Stimulated activated CD4-positive, alpha-beta T cell treated with anti-CD3 and anti-CD28 coated beads, Interleukin-4, amount 100 ng/mL, for 1 hour (primary cell): ENCODE data around the gene CDH13.

Experiments
- DNase-seq: peaks from one replicate; pipeline ENCODE4 v3.0.0-alpha.2; 2020

CDH13 gene

DNA sequence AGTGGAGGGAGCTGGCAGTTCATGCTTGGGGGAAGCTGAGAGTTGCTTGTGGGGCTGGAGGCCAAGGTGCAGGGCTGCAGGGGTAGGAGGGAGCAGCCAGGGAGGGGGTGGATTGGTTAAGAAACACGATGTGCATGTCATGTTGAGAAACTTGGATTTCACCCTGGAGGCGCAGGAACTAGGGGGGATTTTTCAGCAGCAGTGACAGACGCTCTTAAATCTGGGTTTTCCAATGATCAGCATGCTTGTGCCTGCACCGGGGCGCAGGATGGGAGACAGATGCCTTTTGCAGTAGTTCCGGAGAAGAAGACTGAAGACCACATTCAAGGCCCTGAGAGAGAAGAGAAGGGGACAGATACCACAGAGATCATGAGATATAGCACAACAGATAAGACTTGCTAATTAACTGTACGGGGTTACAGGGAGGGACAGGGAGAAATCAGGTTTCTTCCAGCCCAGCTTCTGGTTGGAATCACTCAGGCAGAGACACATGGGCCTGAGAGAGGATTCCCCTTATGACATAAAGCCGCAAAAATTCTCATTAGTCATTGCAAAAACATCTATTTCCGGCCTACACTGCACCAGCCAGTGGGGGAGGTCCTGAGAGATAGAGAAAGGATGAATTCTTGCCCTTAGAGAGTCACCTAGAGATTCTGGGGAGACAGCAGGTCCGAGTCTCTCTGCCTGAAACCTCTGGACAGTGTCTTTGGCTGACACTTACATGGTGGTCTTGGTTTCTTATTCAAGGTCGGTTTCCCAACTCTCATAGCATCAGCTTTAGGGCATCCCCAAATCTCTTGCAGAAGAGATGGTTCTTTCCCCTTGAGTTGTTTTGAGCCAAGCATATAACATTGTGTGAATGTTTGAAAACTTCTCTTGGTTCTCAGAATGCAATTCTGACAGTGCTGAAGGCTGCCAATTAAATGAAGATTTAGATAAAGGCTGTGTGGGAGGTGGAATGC is 27.1 kb downstream of the CDH13 start:
- DNase-seq = peak; percentile 28

DNA sequence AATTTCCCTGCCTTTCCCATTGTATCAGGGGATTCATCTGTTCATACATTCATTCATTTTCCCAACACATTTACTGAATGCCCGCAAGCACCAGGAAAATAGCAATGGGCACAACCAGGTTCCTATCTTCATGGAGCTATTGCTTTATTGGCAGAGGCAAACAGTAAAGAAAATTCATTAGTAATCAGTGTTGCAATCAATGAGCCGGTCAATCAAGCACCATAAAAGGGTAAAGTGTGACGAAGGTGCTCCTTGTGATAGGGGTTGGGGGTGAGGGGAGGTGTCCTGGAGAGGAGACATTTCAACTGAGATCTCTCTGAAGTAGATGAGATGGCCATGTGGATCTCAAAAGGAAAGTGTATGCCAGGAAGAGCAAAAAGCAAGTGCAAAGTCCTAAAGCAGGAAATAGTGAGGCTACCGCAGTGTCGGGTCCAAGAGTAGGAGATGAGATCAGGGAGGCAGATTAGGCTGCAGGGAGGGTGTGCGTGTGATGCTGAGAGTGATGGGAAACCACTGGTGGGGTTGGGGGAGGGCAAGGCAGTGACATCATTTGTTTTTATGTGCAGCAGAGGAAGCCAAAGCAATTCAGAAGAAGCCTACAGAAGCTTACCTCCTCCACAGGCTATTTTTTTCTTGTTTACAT is 28.4 kb downstream of the CDH13 start:
- peak; percentile 53 for DNase-seq

DNA sequence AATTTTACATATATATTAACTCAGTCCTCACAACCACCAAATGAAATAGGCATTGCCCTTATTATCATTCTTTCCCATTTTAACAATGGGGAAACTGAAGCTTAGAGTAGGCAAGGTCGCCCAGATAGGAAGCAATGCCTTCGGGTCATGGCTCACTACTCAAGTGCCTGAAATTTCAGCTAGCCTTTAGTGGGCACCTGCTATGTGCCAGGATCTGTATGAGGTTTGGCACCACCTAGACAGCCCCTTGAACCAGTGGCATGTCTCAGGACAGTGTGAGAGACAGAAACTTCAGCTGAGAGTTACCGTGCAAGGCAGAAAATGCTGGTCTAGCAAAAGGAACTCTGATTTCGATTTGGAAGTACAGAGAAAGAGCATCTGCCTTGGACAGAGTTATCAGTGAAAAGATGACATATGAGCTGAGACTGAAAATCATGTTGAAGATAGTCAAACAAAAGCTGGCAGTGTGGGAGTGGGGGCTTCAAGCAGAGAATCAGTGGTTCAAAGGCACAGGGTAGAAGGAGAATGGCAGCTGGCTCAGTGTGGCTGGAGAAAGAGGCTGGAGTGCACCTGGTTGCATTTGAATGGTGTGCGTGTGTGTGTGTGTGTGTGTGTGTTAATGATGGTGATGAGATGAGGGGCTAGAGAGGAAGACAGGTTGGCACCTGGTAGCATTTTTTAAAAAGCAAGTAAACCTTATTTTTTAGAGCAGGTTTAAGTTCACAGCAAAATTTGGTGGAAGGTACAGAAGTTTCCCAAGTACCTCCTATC is 29.1 kb downstream of the CDH13 start:
- no peak for DNase-seq

DNA sequence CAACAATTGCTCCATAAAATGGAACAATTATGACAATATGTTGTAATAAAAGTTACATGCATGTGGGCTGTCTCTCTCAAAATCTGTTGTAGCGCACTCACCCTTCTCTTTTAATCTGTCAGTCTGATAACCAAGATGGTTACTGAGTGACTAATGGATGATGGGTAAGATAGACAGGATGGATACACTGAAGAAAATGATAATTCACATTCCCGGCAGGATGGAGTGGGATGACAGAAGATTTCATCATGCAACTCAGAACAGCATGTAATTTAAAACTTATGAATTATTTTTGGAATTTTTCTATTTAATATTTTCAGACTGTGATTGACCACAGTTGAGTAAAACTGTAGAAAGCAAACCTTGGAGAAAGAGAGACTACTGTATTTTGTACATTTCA is 30.5 kb downstream of the CDH13 start:
- DNase-seq = no peak

DNA sequence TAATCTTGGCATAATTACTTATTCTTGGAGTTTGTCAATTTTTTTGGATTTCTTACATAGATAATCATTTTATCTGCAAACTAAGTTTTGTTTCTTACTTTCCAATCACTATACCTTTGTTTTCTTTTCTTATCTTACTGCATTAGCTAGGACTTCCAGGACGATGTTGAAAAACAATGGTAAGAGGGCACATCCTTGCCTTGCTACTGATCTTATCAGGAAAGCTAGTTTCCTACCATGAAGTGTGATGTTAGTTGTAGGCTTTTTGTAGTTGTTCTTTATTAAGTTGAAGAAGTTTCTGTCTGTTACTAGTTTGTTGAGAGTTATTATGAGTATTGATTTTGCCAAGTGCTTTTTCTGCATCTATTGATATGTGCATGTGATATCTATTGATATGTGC is 31.0 kb downstream of the CDH13 start:
- no peak for DNase-seq

DNA sequence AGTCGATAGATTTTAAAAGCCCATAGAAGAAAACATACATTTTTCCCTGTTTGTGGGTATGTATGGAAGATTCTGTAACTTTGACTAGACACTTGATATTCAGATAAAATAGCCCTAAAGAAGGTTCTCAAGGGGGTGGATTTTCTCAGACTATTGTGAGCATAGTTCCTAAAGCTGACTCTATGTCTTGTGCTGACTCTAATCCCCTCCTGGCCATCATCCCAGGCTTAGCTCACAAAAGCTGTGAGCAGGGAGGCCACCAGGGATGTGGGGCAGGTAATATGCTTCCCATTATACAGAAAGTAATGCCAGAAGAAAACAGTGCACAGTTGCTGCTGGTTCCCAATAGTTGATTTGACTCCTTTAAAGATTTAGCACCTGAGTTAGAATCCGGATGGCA is 32.0 kb downstream of the CDH13 start:
- no peak for DNase-seq

DNA sequence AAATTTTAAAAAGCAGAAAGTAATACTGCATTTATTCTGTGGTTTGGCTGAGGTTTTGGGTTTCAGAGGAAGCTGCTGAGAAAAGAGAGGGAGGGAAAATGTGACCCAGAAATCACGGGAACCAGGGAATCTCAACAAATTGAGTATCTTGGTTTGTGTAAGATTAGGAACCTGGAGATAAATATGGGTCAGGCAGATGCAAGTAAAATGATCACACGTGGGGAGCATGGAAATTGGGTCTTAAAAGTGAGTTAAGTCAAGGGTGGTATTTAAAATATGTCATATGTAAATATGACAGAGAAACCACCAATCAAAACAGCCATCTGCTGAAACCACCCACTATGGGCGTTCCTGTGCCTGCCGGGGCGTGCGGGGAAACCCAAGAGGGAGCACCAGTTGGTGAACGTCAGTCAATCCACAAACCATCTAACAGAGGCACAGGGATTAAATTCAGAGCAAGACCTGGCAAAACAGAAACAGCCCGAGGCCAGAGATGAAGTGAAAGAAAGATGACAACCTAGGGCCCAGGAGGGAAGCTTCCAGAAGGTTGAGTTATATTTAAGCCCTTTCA is 33.4 kb downstream of the CDH13 start:
- DNase-seq = peak; percentile 38

DNA sequence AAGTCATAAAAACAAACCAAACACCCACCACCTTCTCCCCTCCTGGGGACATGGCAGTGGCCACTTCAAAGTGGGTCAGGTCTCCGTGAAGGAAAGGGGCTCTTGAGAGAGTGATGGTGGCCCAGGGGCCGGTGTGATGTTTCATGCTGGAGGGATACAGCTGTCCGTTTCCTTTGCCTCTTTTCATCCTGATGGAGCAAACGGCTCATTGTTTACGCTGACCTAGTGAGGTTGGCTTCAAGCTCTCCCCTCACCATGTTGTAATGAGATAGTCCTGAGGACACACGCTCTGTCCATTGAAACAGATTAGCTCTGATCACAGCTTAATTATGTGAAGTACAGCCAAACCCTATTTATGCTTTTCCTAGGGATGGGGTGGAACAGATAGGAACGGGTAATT is 34.2 kb downstream of the CDH13 start:
- DNase-seq = no peak

DNA sequence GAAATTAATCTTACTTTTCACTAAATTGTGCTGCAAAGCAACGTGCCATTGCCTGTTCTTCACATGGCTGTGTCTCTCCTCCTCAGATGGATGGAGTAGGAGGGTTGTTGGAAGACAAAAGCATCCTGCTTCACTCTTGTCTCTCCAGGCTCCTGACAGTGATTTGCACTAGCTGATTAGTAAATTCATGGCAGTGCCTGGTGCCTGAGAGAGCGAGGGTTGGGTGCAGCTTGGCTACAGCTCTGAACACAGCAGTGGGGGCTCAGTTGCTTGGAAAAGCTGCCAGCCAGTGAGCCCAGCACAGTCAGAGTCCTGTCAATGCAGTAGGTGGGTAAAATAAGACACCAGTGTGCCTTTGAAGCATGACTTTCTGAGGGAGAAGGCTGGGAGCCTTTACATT is 37.4 kb downstream of the CDH13 start:
- no peak for DNase-seq

DNA sequence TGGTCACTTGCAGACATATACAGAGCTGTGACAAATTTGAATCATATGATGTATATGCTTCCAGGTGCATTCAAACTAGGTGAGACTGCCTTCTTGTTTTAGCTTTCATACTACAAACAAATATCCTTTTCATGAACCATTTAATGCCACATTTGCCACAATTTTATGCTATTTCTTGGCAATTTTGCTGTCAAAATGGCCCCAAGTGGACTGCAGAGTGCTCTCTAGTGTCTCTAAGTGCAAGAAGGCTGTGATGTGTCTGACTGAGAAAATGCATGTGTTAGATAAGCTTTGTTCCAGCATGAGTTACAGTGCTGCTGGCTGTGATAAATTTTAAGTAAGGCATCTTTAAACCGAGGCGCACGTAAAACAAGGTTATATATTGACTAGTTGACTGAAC is 38.3 kb downstream of the CDH13 start:
- no peak for DNase-seq

DNA sequence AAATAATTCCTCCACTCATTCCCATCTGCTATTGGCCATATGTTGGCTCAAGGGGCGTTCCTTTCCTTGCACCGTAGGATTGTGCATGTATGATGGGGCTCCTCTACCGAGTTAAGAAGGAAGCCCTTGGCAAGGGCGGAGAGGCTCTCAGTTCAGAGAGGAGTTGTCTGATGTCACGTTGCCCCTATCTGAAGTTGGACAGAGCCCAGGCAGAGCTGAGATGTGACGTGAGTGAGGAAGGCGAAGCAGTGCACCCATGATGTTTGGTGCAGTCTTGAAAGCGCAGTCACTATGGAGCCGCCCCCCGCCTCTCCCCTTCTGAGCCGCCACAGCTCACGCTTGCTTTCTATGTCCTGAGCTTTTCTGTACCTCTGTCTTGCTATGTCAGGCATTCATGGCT is 40.7 kb downstream of the CDH13 start:
- no peak for DNase-seq

DNA sequence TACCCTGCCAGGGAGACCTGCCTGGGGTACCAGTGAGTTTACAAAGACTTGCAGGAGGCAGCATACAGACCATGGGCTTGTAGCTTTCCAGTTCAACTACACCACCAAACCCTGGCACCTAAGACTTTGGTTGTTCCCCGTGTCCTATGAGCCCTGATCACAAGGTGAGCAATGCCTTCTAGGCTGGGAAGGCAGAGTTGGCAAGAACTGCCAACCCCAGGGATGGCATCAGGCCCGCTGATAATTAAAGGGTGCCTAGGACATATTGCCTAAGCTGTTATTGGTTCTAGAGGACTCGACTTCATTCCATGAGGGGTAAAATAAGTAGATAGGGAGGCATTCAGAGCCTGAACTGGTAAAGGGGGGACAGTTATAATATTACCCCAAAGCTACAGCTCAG is 41.3 kb downstream of the CDH13 start:
- DNase-seq = no peak

DNA sequence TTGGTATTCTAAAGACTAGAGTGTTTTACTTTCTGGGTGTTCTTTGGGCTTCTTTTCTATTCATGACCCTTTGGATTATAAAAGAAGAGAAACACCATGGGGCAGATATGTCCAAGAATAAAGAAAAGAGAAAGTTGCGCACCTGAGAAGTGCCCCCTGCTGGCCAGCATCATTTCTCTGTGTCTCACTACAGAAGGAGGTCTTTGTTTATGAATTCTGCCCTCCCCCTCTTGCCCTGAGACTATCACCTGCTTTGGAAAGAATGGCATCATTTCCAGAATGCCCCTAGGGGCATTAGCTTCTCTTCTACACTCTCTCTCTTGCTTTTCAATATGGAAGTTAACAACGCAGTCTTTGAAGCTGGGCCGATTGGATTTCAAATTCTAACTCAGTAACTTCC is 45.0 kb downstream of the CDH13 start:
- DNase-seq = peak; percentile 33

DNA sequence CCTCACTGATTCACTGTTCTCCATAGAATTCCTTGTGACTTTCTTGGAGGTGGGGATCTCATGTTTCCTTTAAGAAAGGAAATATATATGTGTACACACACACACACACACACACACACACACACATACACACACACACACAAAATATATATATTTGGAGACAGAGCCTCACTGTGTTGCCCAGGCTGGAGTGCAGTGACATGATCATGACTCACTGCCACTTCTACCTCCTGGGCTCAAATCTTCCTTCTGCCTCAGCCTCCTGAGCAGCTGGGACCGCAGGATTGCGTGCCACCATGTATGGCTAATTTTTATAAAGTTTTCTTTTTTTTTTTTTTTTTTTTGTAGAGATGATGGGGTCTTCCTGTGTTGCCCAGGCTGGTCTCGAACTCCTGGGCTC is 45.9 kb downstream of the CDH13 start:
- DNase-seq = no peak

DNA sequence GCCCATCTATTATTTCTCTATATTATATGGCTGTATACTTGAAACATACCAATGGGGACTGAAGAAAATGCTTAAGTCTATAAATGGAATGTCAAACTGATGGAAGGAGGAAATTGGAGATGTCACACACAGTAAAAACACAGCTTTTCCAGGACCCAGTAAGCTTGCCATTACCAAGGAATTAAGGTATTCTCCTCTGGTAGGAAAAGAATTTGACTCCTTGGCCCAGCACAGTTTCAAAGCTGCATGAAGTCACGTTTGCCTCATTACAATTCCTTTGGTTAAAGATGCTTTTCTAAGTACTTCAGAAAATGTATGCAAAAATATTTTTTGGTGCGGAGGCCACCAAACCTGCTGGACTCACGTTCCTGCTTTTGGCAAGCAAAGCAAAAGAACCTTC is 48.5 kb downstream of the CDH13 start:
- DNase-seq = no peak

DNA sequence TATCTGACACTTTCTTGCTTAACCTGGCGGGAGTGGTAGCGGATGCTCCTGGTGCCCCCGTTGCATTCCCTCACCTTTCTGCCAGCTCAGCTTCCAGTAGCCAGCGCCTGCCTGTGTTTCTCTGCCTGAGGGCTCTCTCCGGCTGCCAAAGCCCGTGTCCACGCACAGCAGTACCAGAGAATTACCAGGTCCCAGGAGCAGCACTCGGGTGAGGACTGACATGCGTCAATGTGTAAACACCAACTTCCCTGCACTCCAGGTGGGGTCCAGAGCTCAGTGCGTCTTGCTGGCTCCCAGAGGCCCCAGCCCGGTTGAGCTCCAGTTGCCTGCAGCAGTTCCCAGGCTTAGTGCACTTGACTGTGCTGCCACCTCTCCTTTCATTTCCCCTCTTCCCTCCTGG is 54.8 kb downstream of the CDH13 start:
- DNase-seq = no peak

DNA sequence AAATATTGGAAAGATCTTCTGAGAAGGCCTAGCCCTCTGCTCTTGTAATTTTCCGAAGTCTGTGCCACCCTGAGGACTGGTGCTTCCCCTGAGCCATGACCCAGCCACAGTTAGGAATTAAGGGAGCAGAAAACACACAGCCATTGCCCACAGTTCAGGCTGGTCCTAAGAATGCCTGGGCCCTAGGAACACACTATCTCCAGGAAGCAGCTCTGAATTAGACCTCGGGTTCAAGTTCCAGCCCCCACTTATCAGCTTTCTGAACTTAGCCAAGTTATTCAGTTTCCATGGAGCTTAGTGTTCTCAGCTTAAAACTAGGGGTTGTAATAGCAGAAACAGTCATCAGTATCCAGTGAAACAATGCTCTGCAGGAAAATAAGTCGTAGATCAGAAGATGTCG is 56.0 kb downstream of the CDH13 start:
- DNase-seq = no peak

DNA sequence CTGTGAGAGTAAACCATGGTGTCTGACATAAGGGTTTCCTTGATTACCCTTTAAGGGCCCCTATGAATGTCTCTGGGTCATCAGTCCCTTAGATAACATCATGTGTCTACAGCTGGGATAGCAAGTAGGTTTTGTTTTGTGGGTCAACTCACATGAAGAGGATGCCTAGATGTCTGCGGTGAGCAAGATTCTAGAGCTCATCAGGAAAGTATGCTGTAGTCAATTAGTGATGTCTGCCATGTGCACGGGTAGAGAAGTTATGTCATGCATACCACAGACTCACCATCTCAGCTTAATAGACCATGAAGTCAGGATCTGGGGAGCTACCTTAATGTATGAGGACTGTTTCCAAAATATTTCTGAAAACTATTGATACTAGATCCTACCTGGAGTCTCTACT is 57.5 kb downstream of the CDH13 start:
- DNase-seq = no peak

DNA sequence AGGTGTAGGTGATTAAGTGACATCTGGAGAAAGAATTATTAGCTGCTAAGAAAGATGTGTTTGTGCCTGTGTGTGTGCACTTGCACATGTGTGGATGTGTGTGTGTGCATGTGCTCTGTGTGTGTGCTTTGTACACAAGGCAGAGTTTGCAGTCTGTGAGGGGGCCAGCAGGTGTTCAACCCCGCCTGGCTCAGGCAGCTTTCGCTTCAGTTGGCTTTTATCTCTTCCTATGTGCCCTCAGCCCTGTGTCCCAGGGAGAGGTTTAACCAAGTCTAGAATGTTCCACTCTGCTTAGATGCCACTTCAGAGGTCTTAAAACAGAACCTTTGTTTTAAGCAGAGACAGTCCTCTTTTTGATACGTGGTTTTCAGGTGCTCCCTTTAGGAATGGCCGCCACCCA is 58.8 kb downstream of the CDH13 start:
- DNase-seq = no peak

DNA sequence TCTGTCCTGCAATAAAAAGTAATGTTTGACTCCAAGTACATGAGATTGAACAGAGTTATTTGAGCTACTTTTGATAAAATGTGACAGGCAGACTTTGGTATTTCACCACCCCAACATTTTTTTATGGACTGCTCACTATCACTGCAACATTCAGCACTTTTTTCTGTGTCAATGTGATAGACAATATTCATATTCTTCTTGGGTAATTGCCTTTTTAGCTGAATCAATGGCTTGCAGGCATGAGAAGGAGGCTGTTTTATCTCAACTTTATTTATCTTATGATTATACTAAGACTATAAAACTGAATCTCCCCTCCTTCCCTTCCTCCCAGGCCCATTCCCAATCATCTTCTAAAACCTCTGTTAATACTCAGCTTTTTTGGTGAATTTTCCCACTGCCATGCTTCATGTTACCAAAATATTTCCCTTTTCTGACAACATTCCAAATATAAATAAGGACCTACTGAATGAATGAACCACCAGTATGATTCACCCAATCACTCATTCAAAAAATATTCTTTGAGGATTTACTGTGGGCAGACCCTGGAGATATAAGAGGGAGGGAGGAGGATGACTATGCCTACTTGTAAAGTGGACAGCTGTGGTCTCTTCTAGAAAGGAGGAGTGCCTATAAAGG is 67.6 kb downstream of the CDH13 start:
- DNase-seq = no peak

DNA sequence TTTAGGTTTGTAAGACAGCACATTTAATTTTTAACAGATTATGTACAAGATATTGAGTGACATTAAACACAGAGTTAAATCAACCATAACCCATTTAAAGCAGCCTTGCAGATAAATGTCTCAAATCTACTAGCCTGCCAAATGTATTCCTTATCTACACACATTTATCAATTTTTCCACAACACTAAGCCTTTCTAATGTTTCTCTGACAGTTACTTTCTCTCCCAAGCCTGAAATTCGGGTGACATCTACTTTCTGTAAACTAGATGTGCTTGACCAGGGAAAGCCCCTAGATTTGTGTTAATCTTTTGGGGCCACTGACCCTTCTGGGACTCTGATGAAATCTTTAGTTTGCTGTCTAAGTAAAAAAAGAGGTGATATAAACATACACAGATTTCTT is 69.0 kb downstream of the CDH13 start:
- DNase-seq = no peak

DNA sequence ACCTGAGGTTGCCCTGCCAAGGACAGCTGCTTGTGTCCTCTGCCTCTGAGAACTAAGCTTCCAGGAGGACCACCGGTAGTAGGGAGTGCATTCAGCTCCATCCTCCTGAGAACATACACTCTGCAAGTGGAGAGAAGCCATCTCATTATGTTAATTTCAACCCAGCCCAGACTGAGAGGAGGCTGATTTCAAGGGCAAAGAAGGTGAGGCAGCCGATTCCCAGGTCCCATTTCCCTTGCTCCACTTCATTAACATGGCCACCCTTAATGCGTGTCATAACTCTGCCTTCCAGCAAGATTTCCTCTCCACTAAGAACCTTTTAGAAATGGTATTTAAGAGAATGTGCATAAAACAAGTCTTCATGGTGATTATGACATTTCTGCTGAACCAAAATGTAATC is 72.5 kb downstream of the CDH13 start:
- no peak for DNase-seq
